ENCODE results near the gene RGMA. TPM values are rescaled to one million over a fixed set of nuclear protein-coding genes. Genes with fewer than 3 reads are reported as not detected.

RGMA gene
- polyA plus RNA-seq, 1 donor from 2014 or later: 9.5 TPM

DNA sequence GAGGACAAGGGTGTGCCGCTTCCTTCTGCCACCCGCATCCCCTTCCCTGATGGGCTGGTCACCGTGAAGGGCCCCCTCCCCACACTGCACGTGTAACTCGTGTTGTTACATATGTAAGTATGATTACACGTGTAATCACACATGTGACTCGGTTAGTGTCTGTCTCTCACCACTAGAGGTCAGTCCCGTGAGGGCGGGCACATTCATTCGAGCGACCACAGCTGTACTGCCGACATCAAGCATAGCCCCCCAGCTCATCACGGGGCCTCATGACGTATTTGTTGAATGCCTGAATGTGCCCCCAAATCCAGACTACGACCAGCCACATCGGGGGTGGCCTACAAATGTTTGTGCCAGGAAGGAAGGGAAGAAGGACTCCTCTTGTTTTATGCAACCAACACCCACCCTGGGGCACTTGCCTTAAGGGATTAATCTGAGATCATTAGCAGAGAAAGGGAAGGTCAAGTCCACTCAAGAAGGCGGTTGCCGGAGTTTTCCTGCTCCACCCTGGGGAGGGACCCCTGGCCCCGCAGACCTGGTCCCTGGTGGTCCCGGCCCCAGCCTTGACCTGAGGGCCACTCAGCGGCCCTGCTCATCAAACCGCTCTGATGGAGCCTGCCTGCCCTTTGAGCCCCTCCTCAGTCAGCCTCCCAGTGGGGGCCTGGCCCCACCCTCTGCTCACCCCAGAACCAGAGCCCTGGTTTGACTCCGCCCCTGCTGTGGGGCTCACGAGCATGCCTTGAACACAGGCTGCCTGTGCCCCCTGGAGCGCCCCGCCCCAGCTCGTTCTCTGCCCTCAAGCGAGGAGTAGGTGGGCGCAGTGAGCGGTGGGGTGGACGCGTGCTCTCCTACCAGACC lies 52.8 kb downstream of the RGMA start:
- Histone ChIP-seq H2AFZ (ENCODE audit: low read depth, low read length) (no peak overlapping the region), H3K9ac (ENCODE audit: low read length) (no peak overlapping the region), H3F3A (ENCODE audit: insufficient read depth, low read length, poor library complexity, severe bottlenecking) (no peaks in the 10 kb centered on the region), H3K9me3 (ENCODE audit: low read length) (no peaks in the 10 kb centered on the region), H3K27ac (ENCODE audit: low read length) (no peak overlapping the region), H3K36me3 (ENCODE audit: insufficient read depth, low read length) (no peaks in the 10 kb centered on the region), H3K4me2 (ENCODE audit: low read length) (no peak overlapping the region), H3K4me3 (ENCODE audit: low read length) (no peak overlapping the region), H4K20me1 (ENCODE audit: insufficient read depth) (no peaks in the 10 kb centered on the region), H3K27me3 (ENCODE audit: insufficient read depth, low read depth, low read length) (no peaks in the 10 kb centered on the region), H3K9me2 (ENCODE audit: insufficient read depth, low read length) (no peaks in the 10 kb centered on the region), H3K79me2 (replicated peaks; ENCODE audit: insufficient read depth, low read length) (no peaks in the 10 kb centered on the region)
- TF ChIP-seq RAD21 (conservative IDR thresholded peaks at IDR 0.05) (no peak), SMC3 (conservative IDR thresholded peaks at IDR 0.05; ENCODE audit: poor library complexity) (no peak), EP300 (conservative IDR thresholded peaks at IDR 0.05; ENCODE audit: poor library complexity, severe bottlenecking) (no peak), EZH2 (IDR thresholded peaks at IDR 0.05; ENCODE audit: borderline replicate concordance, insufficient read depth, low read length, poor library complexity, severe bottlenecking) (no peak), MXI1 (conservative IDR thresholded peaks at IDR 0.05; ENCODE audit: poor library complexity, severe bottlenecking) (no peak), TAF1 (IDR thresholded peaks at IDR 0.05; ENCODE audit: low read depth) (no peak), POLR2AphosphoS5 (IDR thresholded peaks at IDR 0.05) (no peak)
- TF ChIP-seq, protein P1, sequence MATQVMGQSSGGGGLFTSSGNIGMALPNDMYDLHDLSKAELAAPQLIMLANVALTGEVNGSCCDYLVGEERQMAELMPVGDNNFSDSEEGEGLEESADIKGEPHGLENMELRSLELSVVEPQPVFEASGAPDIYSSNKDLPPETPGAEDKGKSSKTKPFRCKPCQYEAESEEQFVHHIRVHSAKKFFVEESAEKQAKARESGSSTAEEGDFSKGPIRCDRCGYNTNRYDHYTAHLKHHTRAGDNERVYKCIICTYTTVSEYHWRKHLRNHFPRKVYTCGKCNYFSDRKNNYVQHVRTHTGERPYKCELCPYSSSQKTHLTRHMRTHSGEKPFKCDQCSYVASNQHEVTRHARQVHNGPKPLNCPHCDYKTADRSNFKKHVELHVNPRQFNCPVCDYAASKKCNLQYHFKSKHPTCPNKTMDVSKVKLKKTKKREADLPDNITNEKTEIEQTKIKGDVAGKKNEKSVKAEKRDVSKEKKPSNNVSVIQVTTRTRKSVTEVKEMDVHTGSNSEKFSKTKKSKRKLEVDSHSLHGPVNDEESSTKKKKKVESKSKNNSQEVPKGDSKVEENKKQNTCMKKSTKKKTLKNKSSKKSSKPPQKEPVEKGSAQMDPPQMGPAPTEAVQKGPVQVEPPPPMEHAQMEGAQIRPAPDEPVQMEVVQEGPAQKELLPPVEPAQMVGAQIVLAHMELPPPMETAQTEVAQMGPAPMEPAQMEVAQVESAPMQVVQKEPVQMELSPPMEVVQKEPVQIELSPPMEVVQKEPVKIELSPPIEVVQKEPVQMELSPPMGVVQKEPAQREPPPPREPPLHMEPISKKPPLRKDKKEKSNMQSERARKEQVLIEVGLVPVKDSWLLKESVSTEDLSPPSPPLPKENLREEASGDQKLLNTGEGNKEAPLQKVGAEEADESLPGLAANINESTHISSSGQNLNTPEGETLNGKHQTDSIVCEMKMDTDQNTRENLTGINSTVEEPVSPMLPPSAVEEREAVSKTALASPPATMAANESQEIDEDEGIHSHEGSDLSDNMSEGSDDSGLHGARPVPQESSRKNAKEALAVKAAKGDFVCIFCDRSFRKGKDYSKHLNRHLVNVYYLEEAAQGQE (IDR thresholded peaks at IDR 0.05; ENCODE audit: borderline replicate concordance): no peak
- TF ChIP-seq, protein P2, sequence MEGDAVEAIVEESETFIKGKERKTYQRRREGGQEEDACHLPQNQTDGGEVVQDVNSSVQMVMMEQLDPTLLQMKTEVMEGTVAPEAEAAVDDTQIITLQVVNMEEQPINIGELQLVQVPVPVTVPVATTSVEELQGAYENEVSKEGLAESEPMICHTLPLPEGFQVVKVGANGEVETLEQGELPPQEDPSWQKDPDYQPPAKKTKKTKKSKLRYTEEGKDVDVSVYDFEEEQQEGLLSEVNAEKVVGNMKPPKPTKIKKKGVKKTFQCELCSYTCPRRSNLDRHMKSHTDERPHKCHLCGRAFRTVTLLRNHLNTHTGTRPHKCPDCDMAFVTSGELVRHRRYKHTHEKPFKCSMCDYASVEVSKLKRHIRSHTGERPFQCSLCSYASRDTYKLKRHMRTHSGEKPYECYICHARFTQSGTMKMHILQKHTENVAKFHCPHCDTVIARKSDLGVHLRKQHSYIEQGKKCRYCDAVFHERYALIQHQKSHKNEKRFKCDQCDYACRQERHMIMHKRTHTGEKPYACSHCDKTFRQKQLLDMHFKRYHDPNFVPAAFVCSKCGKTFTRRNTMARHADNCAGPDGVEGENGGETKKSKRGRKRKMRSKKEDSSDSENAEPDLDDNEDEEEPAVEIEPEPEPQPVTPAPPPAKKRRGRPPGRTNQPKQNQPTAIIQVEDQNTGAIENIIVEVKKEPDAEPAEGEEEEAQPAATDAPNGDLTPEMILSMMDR (IDR thresholded peaks at IDR 0.05; ENCODE audit: poor library complexity, severe bottlenecking): no peak

DNA sequence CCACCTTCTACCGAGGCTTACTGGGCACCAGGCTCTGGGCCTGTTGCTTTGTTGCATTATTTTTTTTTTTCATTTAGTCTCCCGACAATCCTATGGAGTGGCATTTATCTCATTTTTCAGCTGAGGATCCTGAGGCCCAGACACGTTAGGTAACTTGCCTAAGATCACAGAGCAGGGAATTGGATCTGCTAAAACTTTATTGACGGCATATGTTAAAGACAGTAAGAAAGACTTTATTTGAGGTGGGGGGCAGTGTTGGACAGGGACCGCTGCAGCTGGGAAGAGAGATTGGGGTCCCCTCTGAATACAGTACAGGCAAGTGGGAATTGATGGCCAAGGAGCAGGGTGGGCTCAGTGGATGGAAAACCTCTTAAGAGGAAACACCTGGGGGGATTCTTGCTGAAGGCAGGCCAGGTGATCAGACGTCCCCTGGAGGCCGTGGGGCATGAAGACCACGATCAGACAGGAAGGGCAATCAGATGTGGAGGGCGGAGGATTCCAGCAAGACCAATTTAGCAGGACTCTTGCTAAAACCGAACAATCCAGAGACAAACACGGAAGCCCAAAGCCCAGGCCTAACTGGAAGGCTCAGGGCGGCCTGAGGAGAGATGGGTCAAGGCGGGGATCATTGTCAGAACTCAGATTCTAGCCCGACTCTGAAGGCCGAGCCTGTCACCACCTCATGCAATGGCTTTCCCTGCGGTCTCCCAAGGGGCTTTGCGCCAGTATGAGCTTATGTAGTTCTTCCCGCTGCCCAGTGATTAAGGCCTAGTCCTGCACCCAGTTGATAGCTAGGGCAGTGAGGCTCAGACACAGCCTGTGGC lies 53.7 kb downstream of the RGMA start:
- Histone ChIP-seq H2AFZ (ENCODE audit: low read depth, low read length) (no peak overlapping the region), H3F3A (ENCODE audit: insufficient read depth, low read length, poor library complexity, severe bottlenecking) (no peaks in the 10 kb centered on the region), H3K79me2 (replicated peaks; ENCODE audit: insufficient read depth, low read length) (no peaks in the 10 kb centered on the region), H3K9me3 (ENCODE audit: low read length) (no peaks in the 10 kb centered on the region), H3K36me3 (ENCODE audit: insufficient read depth, low read length) (no peaks in the 10 kb centered on the region), H3K27me3 (ENCODE audit: insufficient read depth, low read depth, low read length) (no peaks in the 10 kb centered on the region), H3K4me3 (ENCODE audit: low read length) (no peak overlapping the region), H3K9ac (ENCODE audit: low read length) (no peak overlapping the region), H3K9me2 (ENCODE audit: insufficient read depth, low read length) (no peaks in the 10 kb centered on the region), H3K4me2 (ENCODE audit: low read length) (no peak overlapping the region), H4K20me1 (ENCODE audit: insufficient read depth) (no peaks in the 10 kb centered on the region), H3K27ac (ENCODE audit: low read length) (no peak overlapping the region)
- TF ChIP-seq RAD21 (conservative IDR thresholded peaks at IDR 0.05): no peak
- TF ChIP-seq POLR2AphosphoS5 (IDR thresholded peaks at IDR 0.05): no peak
- no peak for TF ChIP-seq EZH2 (IDR thresholded peaks at IDR 0.05; ENCODE audit: borderline replicate concordance, insufficient read depth, low read length, poor library complexity, severe bottlenecking)
- TF ChIP-seq, protein P1 (IDR thresholded peaks at IDR 0.05; ENCODE audit: borderline replicate concordance): no peak
- TF ChIP-seq TAF1 (IDR thresholded peaks at IDR 0.05; ENCODE audit: low read depth): no peak
- no peak for TF ChIP-seq SMC3 (conservative IDR thresholded peaks at IDR 0.05; ENCODE audit: poor library complexity)
- TF ChIP-seq MXI1 (conservative IDR thresholded peaks at IDR 0.05; ENCODE audit: poor library complexity, severe bottlenecking): no peak

Data from neural cell (in vitro differentiated cells).